ACC112 (cell line): ENCODE measurements around the gene NCOA1.

ENCODE experiments used
- H2AFZ ChIP-seq: fragments of 200-600 bp; sonication (generic); one replicate; pipeline ENCODE4 v1.6.0; 2017; ENCODE audit warnings: antibody characterized with exemption, low read length; ENCODE audit not compliant: unreplicated experiment
- H3K27ac ChIP-seq: fragments of 200-600 bp; sonication (generic); 2 replicates; pipeline ENCODE4 v1.5.1; 2014; ENCODE audit warnings: low read depth, mild to moderate bottlenecking, antibody characterized with exemption, low read length, moderate library complexity
- H3K27me3 ChIP-seq: fragments of 200-600 bp; sonication (generic); 2 replicates; pipeline ENCODE4 v1.6.1; 2014; ENCODE audit warnings: mild to moderate bottlenecking, antibody characterized with exemption, low read length, moderate library complexity, mixed read lengths; ENCODE audit not compliant: insufficient read depth
- H3K36me3 ChIP-seq: fragments of 200-600 bp; sonication (generic); 2 replicates; pipeline ENCODE4 v1.6.1; 2016; ENCODE audit warnings: mild to moderate bottlenecking, antibody characterized with exemption, low read length, moderate library complexity, mixed read lengths; ENCODE audit not compliant: insufficient read depth
- H3K4me1 ChIP-seq: fragments of 200-600 bp; sonication (generic); one replicate; pipeline ENCODE4 v1.6.1; 2016; ENCODE audit warnings: low read length, mixed read lengths; ENCODE audit not compliant: insufficient read depth, unreplicated experiment, control insufficient read depth
- H3K4me3 ChIP-seq: fragments of 200-600 bp; sonication (generic); 2 replicates; pipeline ENCODE4 v1.5.1; 2014; ENCODE audit warnings: mild to moderate bottlenecking, low read depth, low read length
- H3K79me2 ChIP-seq: fragments of 200-600 bp; sonication (generic); one replicate; pipeline ENCODE4 v1.6.0; 2016; ENCODE audit warnings: low read length; ENCODE audit not compliant: control insufficient read depth, unreplicated experiment, insufficient read depth

The NCOA1 gene

DNA sequence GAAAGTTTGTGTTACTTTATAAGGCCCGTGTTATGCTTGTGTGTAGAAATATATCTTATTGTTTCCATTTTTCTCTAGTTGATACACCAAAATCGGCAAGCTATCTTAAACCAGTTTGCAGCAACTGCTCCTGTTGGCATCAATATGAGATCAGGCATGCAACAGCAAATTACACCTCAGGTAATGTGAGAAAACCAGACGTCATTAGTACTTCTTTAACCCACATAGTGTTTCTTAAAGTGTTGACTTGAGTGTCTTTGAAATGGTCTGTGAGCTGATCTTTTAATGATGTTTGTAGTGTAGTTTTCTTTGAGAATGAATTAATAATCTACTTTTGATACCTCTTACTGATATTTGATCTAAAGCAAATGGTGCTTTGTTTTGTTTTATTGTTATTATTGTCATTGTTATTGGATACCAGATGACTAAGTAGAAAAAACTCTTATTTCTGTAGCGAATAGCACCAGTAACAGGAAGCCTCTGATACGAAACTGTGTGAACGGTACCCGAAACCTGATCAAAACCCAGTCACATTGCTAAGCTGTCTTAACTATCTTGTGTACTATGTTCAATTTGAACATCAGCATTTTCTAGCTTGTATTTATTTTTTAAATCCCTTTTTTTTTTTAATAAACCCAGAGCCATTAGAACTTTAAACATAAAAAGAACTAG, 248.4 kb downstream of the NCOA1 start:
- Histone ChIP-seq H3K4me1 (peaks cover 5% of the 10 kb centered on the region), H2AFZ (no peak overlapping the region), H3K79me2 (no peaks in the 10 kb centered on the region), H3K36me3 (0 out of 2 replicates have a peak, but pooled peaks cover 4% of the 10 kb centered on the region), H3K27ac (no peak overlapping the region), H3K4me3 (no peak overlapping the region), H3K27me3 (no peaks in the 10 kb centered on the region)

DNA sequence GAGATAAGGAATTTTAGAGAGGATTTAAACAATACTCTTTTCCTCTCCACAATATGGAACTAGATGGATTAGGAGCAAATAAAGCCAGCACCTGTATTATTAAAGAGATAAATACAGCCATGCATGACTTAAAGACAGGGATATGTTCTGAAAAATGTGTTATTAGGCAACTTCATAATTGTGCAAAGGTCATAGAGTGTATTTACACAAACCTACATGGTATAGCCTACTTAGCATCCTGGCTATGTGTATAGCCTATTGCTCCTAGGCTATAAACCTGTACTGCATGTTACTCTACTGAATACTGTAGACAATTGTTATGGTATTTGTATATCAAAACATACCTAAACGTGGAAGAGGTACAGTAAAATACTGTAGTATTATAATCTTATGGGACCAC, 249.1 kb downstream of the NCOA1 start:
- Histone ChIP-seq H3K4me1 (peaks cover 5% of the 10 kb centered on the region), H3K79me2 (no peaks in the 10 kb centered on the region), H3K27me3 (no peaks in the 10 kb centered on the region), H2AFZ (no peak overlapping the region), H3K36me3 (0 out of 2 replicates have a peak, but pooled peaks cover 4% of the 10 kb centered on the region), H3K27ac (no peak overlapping the region), H3K4me3 (no peak overlapping the region)

DNA sequence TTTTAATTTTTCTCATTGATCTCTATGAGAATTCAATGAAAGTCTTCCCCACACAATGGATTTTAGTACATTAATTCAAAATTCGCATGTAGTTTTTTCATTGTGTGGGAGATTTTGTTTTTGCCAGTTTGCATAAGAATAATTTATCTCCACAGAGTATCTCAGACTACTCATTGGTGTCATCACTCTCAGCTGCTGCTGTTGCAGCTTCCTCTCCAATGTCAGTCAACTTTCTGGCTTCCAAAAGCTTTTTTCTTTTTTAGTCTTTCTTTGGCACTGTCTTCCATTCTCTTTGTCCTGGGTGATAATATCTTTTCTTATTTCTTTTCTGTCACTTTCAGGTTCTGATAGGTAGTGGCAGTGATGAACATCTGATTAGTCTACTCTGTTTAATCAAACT, 251.7 kb downstream of the NCOA1 start:
- H3K4me3 ChIP-seq, result no peak overlapping the region
- H3K36me3 ChIP-seq, result 0 out of 2 replicates have a peak, but pooled peaks cover 4% of the 10 kb centered on the region

DNA sequence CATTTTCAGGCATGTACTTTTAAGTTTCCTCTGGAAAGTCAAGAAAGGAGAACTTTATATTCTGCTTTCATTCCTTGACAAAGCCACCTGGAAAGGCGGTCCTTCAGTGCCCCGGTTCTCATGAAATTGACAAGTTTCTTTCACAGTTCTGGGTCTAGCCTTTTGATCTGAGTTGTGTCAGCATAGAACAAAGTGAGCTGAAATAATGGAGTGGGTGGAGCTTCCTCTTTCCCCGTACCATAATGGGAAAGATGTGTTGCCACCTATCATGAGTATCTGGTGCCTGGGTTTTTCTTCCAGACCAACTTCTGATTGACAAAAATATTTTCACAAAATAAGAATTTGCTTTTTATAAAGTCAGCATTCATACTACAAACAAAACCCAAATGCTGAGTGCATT, 252.9 kb downstream of the NCOA1 start:
- no peak overlapping the region for H2AFZ ChIP-seq
- no peak overlapping the region for H3K4me3 ChIP-seq
- H3K79me2 ChIP-seq, result no peaks in the 10 kb centered on the region
- H3K27me3 ChIP-seq, result no peaks in the 10 kb centered on the region
- H3K36me3 ChIP-seq, result 0 out of 2 replicates have a peak, but pooled peaks cover 4% of the 10 kb centered on the region
- H3K27ac ChIP-seq, result no peak overlapping the region
- H3K4me1 ChIP-seq, result peaks cover 5% of the 10 kb centered on the region

More for the DNA sequence above, 251.7 kb downstream of the NCOA1 start:
- H3K4me1 ChIP-seq, result peaks cover 5% of the 10 kb centered on the region
- no peak overlapping the region for H3K27ac ChIP-seq
- H2AFZ ChIP-seq, result no peak overlapping the region
- H3K27me3 ChIP-seq, result no peaks in the 10 kb centered on the region
- H3K79me2 ChIP-seq, result no peaks in the 10 kb centered on the region

DNA sequence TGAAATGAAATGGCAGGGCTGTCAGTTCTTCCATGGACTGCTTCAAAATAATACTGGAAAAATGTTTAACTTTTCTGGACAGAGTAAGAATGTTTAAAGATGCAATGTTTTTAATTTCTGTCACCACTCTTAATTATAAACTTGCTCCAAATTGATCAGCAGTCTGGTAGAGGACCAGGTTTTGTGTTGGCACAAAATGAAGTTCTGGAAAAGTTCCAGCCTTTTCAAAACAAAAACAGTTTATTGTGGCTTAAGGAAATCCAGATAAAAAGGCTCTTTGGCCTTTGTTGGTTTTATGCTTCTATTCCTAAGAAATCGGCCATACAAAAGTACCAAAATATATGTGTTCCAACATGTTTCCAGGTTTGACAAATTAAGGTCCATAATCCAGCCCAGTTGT, 253.3 kb downstream of the NCOA1 start:
- Histone ChIP-seq H3K27ac (no peak overlapping the region), H3K79me2 (no peaks in the 10 kb centered on the region), H3K27me3 (no peaks in the 10 kb centered on the region), H3K4me3 (no peak overlapping the region), H2AFZ (no peak overlapping the region), H3K4me1 (peaks cover 4% of the 10 kb centered on the region), H3K36me3 (0 out of 2 replicates have a peak, but pooled peaks cover 4% of the 10 kb centered on the region)

DNA sequence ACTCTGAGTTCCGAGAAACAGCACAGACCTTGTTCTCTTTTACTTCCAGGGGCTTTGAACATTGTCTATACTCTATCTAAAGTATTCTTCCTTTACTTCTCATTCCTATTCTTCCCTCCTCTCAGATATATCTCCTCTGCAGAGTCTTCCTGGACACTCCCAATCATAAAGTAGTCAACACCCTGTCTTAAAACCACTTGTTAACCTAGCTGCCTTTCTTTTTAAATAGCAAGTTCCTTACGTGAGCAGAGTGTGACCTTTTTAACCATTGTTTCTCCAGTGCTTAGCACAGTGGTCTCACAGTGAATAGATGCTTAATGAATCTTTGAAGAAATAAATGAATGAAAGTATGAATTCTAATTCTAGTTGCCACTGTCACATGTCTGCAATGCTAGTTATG, 254.8 kb downstream of the NCOA1 start:
- 0 out of 2 replicates have a peak, but pooled peaks cover 4% of the 10 kb centered on the region for H3K36me3 ChIP-seq
- no peaks in the 10 kb centered on the region for H3K4me1 ChIP-seq
- no peak overlapping the region for H3K4me3 ChIP-seq

DNA sequence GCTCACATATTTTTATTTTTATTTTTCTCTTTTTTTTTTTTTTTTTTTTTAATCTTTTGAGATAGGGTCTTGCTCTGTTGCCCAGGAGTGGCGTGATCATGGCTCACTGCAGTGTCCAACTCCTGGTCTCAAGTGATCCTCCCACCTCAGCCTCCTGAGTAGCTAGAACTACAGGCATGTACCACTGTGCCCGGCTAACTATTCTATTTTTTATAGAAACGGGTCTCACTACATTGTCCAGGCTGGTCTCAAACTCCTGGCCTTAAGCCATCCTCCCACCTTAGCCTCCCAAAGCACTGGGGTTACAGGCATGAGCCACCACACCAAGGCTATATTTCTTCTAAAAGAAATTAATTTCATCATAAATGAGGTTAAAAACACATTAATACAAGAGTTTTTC, 256.2 kb downstream of the NCOA1 start:
- H3K36me3 ChIP-seq, result no peaks in the 10 kb centered on the region
- no peaks in the 10 kb centered on the region for H3K27me3 ChIP-seq
- H3K4me1 ChIP-seq, result no peaks in the 10 kb centered on the region
- no peak overlapping the region for H2AFZ ChIP-seq
- H3K27ac ChIP-seq, result no peak overlapping the region
- H3K4me3 ChIP-seq, result no peak overlapping the region
- H3K79me2 ChIP-seq, result no peaks in the 10 kb centered on the region

More for the DNA sequence above, 254.8 kb downstream of the NCOA1 start:
- H3K27me3 ChIP-seq, result no peaks in the 10 kb centered on the region
- H3K27ac ChIP-seq, result no peak overlapping the region
- H3K79me2 ChIP-seq, result no peaks in the 10 kb centered on the region
- no peak overlapping the region for H2AFZ ChIP-seq

DNA sequence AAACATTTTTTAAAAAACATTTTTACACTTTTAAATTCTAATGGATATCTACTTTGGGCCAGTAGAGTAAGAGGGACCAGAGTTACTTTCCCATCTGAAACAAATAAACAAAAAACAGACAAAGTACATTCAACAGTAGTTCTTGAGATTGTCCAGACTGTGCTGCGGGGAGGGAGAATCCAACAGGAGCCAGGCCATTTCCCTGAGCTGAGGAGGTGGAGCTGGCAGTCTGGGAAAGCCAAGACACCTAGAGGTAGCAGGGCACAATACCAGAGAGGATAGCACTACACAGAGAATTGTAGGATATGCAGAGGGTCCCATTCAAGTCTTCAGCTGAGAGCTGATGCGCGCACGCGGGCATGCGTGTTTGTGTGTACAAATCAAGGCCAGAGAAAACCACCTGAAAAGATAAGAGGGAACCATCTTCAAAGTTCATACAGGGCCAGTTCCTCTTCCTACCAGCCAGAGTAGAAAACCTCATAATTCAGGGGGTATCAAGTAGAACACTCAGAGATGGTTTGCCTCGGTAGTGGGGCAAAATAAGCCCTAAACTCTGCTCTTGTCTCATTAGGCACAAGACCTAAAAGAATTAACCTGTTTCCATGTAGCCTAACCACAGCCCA, 258.1 kb downstream of the NCOA1 start:
- no peaks in the 10 kb centered on the region for H3K36me3 ChIP-seq
- no peak overlapping the region for H2AFZ ChIP-seq
- H3K27ac ChIP-seq, result no peak overlapping the region
- no peaks in the 10 kb centered on the region for H3K27me3 ChIP-seq
- H3K4me3 ChIP-seq, result no peak overlapping the region
- no peaks in the 10 kb centered on the region for H3K79me2 ChIP-seq
- no peaks in the 10 kb centered on the region for H3K4me1 ChIP-seq

DNA sequence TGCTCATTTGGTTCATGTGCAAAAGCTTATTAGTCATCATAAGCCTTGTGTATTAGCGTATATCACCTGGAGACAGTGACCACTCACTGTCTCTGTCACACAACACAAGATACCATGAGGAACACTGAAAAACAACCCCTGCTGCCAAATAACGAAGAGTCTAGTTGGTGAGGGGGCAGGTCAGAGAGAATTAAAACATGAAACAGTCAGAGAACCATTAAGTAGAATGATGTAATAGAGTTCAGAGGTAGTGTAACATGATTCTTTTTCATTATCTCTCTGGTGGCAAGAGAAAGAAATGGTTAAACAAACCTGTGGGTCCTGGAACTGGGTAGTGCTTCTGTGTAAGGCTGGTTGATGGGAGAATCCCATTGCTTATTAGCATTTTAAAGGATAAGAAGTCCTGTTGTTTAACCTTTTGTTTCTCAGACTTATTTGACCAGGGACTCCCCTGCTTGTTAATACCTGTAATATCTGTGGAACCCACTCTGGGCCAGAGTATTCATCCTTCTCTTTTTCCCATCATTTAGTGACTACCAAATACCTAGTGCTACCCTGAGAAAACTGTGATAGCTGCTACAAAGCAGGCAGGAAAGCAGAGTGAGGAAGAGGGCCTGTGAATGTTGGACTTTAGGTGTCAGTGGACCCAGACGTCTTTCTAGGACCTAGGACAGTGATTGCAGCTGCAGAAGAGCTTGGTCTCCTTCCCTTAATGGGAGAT, 264.1 kb downstream of the NCOA1 start:
- H3K36me3 ChIP-seq, result no peaks in the 10 kb centered on the region
- no peaks in the 10 kb centered on the region for H3K79me2 ChIP-seq
- no peak overlapping the region for H3K27ac ChIP-seq
- no peak overlapping the region for H2AFZ ChIP-seq
- no peaks in the 10 kb centered on the region for H3K4me1 ChIP-seq
- H3K27me3 ChIP-seq, result no peaks in the 10 kb centered on the region
- no peak overlapping the region for H3K4me3 ChIP-seq

DNA sequence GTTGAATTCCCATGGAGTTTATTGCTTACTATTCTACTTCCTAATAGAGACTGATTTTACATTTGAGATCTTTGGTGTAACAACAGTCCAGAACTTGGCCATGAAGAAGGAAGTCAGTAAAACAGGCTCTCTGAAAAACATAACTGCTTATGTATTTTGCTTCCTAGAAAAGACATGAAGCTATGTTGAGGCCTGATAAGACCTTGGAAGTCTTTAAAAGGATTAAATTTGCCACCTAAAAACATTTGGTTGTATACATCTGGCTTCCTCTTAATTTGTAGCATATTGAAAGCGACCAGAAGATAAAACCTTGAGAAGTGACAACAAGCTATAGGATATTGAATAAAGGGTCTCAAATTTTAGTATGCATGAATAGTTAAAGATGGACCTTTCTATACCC, 265.7 kb downstream of the NCOA1 start:
- Histone ChIP-seq H3K4me1 (no peaks in the 10 kb centered on the region), H2AFZ (no peak overlapping the region), H3K79me2 (no peaks in the 10 kb centered on the region), H3K27me3 (no peaks in the 10 kb centered on the region), H3K36me3 (no peaks in the 10 kb centered on the region), H3K27ac (no peak overlapping the region), H3K4me3 (no peak overlapping the region)
